IMR-90 (cell line): ENCODE results near the gene GNAZ. TPM values are rescaled to one million over a fixed set of nuclear protein-coding genes. Genes with fewer than 3 reads are reported as not detected.

Experiments used
- ATAC-seq: fragments of 200-7000 bp; cut with Tn5 transposase; 2 replicates; pipeline ENCODE4 v1.9.1; 2020; ENCODE audit warnings: low read depth, mild to moderate bottlenecking, moderate library complexity
- BruUV-seq: library from RNA; stranded (reverse); fragments of 400-500 nt; replicated peaks from 2 replicates; lab custom pipeline; 2021; lab: Mats Ljungman, UMichigan
- CTCF ChIA-PET: fragments of 300-600 bp; formaldehyde crosslinking; extraction: SDS; loops from one replicate; lab custom pipeline; 2021; ENCODE audit warnings: antibody characterized with exemption; lab: Yijun Ruan, JAX
- POLR2A ChIA-PET: fragments of 300-600 bp; sonication (Branson Sonifier 250); formaldehyde crosslinking; loops from one replicate; lab custom pipeline; 2022; ENCODE audit warnings: antibody characterized with exemption; ENCODE audit not compliant: unreplicated experiment; lab: Charles Lee
- DNase-seq: peaks from one replicate; pipeline ENCODE4 v3.0.0; 2013
- H2AFZ ChIP-seq: replicated peaks from 2 replicates; pipeline ENCODE3; 2013; ENCODE audit warnings: low read length, mild to moderate bottlenecking; ENCODE audit not compliant: poor library complexity
- H2AK5ac ChIP-seq: 2 replicates; pipeline ENCODE4 v1.6.1; 2013; ENCODE audit warnings: low read depth, low read length, inconsistent platforms
- H2AK9ac ChIP-seq: replicated peaks from 2 replicates; pipeline ENCODE3; 2013; ENCODE audit warnings: mild to moderate bottlenecking, low read depth, low read length, moderate library complexity; ENCODE audit not compliant: poor library complexity
- H2BK120ac ChIP-seq: 2 replicates; pipeline ENCODE4 v1.6.1; 2013; ENCODE audit warnings: low read depth, low read length, inconsistent platforms
- H2BK15ac ChIP-seq: 3 replicates; pipeline ENCODE4 v1.6.1; 2013; ENCODE audit warnings: low read depth, low read length, inconsistent platforms
- H2BK20ac ChIP-seq: 2 replicates; pipeline ENCODE4 v1.6.1; 2013; ENCODE audit warnings: low read depth, mild to moderate bottlenecking, inconsistent platforms, low read length, moderate library complexity
- H2BK5ac ChIP-seq: 2 replicates; pipeline ENCODE4 v1.6.1; 2013; ENCODE audit warnings: mild to moderate bottlenecking, low read depth, low read length, inconsistent platforms; ENCODE audit not compliant: poor library complexity, severe bottlenecking
- H3K14ac ChIP-seq: replicated peaks from 2 replicates; pipeline ENCODE4 v1.6.1; 2013; ENCODE audit warnings: low read depth, low read length, inconsistent platforms
- H3K18ac ChIP-seq: 2 replicates; pipeline ENCODE4 v1.6.1; 2013; ENCODE audit warnings: low read depth, low read length, control low read depth
- H3K23ac ChIP-seq: 2 replicates; pipeline ENCODE4 v1.6.1; 2013; ENCODE audit warnings: low read depth, low read length, inconsistent platforms
- H3K27ac ChIP-seq: 2 replicates; pipeline ENCODE4 v1.5.1; 2013; ENCODE audit warnings: mild to moderate bottlenecking, control low read depth, low read length; ENCODE audit not compliant: insufficient read depth
- H3K27me3 ChIP-seq: 2 replicates; pipeline ENCODE4 v1.6.1; 2013; ENCODE audit warnings: low read length; ENCODE audit not compliant: control insufficient read depth, insufficient read depth
- H3K36me3 ChIP-seq: 2 replicates; pipeline ENCODE4 v1.6.1; 2013; ENCODE audit warnings: low read length, mixed read lengths; ENCODE audit not compliant: control insufficient read depth, insufficient read depth
- H3K4ac ChIP-seq: 2 replicates; pipeline ENCODE4 v1.6.1; 2013; ENCODE audit warnings: low read depth, low read length, inconsistent platforms
- H3K4me1 ChIP-seq: 2 replicates; pipeline ENCODE4 v1.6.1; 2013; ENCODE audit warnings: low read length, mixed read lengths; ENCODE audit not compliant: control insufficient read depth, insufficient read depth
- H3K4me2 ChIP-seq: 2 replicates; pipeline ENCODE4 v1.6.1; 2013; ENCODE audit warnings: low read depth, mild to moderate bottlenecking, control low read depth, low read length, moderate library complexity
- H3K4me3 ChIP-seq: 2 replicates; pipeline ENCODE4 v1.5.1; 2013; ENCODE audit warnings: low read depth, mild to moderate bottlenecking, control low read depth, low read length, moderate library complexity; ENCODE audit not compliant: insufficient read depth
- H3K56ac ChIP-seq: 2 replicates; pipeline ENCODE4 v1.6.1; 2013; ENCODE audit warnings: low read length, inconsistent platforms; ENCODE audit not compliant: insufficient read depth; ENCODE audit errors: extremely low read depth
- H3K79me1 ChIP-seq, 2 experiments: 2 replicates each; pipeline ENCODE4 v1.6.1; 2013; ENCODE audit warnings: low read length in 2 of 2, inconsistent platforms in 1 of 2, low read depth in 1 of 2
- H3K9ac ChIP-seq: 2 replicates; pipeline ENCODE4 v1.6.1; 2013; ENCODE audit warnings: low read depth, low read length, control low read depth
- H3K9me1 ChIP-seq: 2 replicates; pipeline ENCODE4 v1.6.1; 2013; ENCODE audit warnings: low read length, inconsistent platforms; ENCODE audit not compliant: insufficient read depth
- H3K9me3 ChIP-seq: 2 replicates; pipeline ENCODE4 v1.6.1; 2013; ENCODE audit warnings: low read length; ENCODE audit not compliant: control insufficient read depth, insufficient read depth
- H4K20me1 ChIP-seq: 2 replicates; pipeline ENCODE4 v1.6.1; 2013; ENCODE audit warnings: low read length, inconsistent platforms; ENCODE audit not compliant: insufficient read depth
- H4K5ac ChIP-seq: 2 replicates; pipeline ENCODE4 v1.6.1; 2013; ENCODE audit warnings: mild to moderate bottlenecking, low read depth, low read length, control low read depth
- H4K8ac ChIP-seq, 2 experiments: 2 replicates each; pipeline ENCODE4 v1.6.1; 2013; ENCODE audit warnings: low read depth in 2 of 2, low read length in 2 of 2, control low read depth in 1 of 2, inconsistent platforms in 1 of 2
- H4K91ac ChIP-seq: 2 replicates; pipeline ENCODE4 v1.6.1; 2013; ENCODE audit warnings: low read depth, low read length, inconsistent platforms; ENCODE audit not compliant: insufficient read depth
- BHLHE40 ChIP-seq: fragments of 150-350 bp; IDR thresholded peaks from 2 replicates; pipeline ENCODE4 v1.6.1; 2016; ENCODE audit warnings: mild to moderate bottlenecking, low read depth, low read length
- CEBPB ChIP-seq: IDR thresholded peaks from 2 replicates; pipeline ENCODE4 v1.6.1; 2012; ENCODE audit warnings: low read depth, low read length, improper control_type of control experiment
- CHD1 ChIP-seq: IDR thresholded peaks from 2 replicates; pipeline ENCODE4 v1.6.1; 2012; ENCODE audit warnings: low read depth, low read length, improper control_type of control experiment
- CTCF ChIP-seq: conservative IDR thresholded peaks from 2 replicates; pipeline ENCODE4 v1.5.1; 2012; ENCODE audit warnings: mild to moderate bottlenecking, low read depth, low read length, improper control_type of control experiment
- ELK1 ChIP-seq: fragments of 150-350 bp; IDR thresholded peaks from 2 replicates; pipeline ENCODE4 v1.6.1; 2016; ENCODE audit warnings: low read depth, mild to moderate bottlenecking, low read length, moderate library complexity, borderline replicate concordance
- FOS ChIP-seq: fragments of 150-350 bp; IDR thresholded peaks from 2 replicates; pipeline ENCODE4 v1.6.1; 2016; ENCODE audit warnings: low read depth, low read length
- MAZ ChIP-seq: IDR thresholded peaks from 2 replicates; pipeline ENCODE4 v1.6.1; 2012; ENCODE audit warnings: low read depth, mild to moderate bottlenecking, low read length, improper control_type of control experiment, moderate library complexity, borderline replicate concordance
- MXI1 ChIP-seq: IDR thresholded peaks from 2 replicates; pipeline ENCODE4 v1.6.1; 2012; ENCODE audit warnings: low read depth, mild to moderate bottlenecking, low read length, moderate library complexity, borderline replicate concordance
- NFE2L2 ChIP-seq: fragments of 150-350 bp; IDR thresholded peaks from 2 replicates; pipeline ENCODE4 v1.6.1; 2016; ENCODE audit warnings: low read depth, mild to moderate bottlenecking, low read length
- POLR2A ChIP-seq: IDR thresholded peaks from 2 replicates; pipeline ENCODE4 v1.6.1; 2012; ENCODE audit warnings: mild to moderate bottlenecking, low read depth, low read length
- RAD21 ChIP-seq: IDR thresholded peaks from 2 replicates; pipeline ENCODE4 v1.6.1; 2012; ENCODE audit warnings: low read length, improper control_type of control experiment
- RCOR1 ChIP-seq: IDR thresholded peaks from 2 replicates; pipeline ENCODE4 v1.6.1; 2012; ENCODE audit warnings: mild to moderate bottlenecking, low read length, improper control_type of control experiment; ENCODE audit not compliant: insufficient replicate concordance
- RFX5 ChIP-seq: IDR thresholded peaks from 2 replicates; pipeline ENCODE4 v1.8.0; 2012; ENCODE audit warnings: low read depth, mild to moderate bottlenecking, low read length, moderate library complexity
- SMC3 ChIP-seq: fragments of 150-350 bp; IDR thresholded peaks from 2 replicates; pipeline ENCODE4 v1.6.1; 2016; ENCODE audit warnings: low read depth, mild to moderate bottlenecking, antibody characterized with exemption, low read length, moderate library complexity
- USF2 ChIP-seq: fragments of 150-350 bp; IDR thresholded peaks from 2 replicates; pipeline ENCODE4 v1.6.1; 2017; ENCODE audit warnings: mild to moderate bottlenecking, antibody characterized with exemption, low read length, low read depth
- WGBS, 2 experiments: methylation state at CpG; one replicate each; pipeline versions ENCODE4 v1.1.5 to v1.1.7; 2013; ENCODE audit warnings: missing lambda C conversion rate in 2 of 2; ENCODE audit not compliant: insufficient read length in 1 of 2; ENCODE audit errors: extremely low coverage in 2 of 2; 5-methylcytosine and 5-hydroxymethylcytosine counted together
- dilution Hi-C: fragments of 300-500 bp; cut with HindIII; formaldehyde crosslinking; loops from one replicate; pipeline ENCODE4 v1.14.3; 2018; ENCODE audit warnings: low sequenced_read_pairs; ENCODE audit not compliant: unreplicated experiment
- in situ Hi-C: fragments of 300-500 bp; cut with MboI; formaldehyde crosslinking; loops from 3 replicates; pipeline ENCODE4 v1.14.3; 2019; ENCODE audit warnings: low sequenced_read_pairs, inconsistent platforms, mixed read lengths
- intact Hi-C: fragments of 100-400 bp; cut with micrococcal nuclease; formaldehyde crosslinking; loops from 2 replicates; pipeline ENCODE4 v1.10.0; 2022
- polyA plus RNA-seq, 3 experiments: library from polyadenylated mRNA; depleted of rRNA; stranded (reverse); fragments of >200 nt; gene quantifications; 2 replicates each; pipeline ENCODE4 v1.2.3, GENCODE V29; 2012; ENCODE audit warnings: low replicate concordance in 1 of 3
- total RNA-seq: library from RNA; depleted of rRNA; stranded (reverse); fragments of >200 nt; gene quantifications from 2 replicates; pipeline ENCODE4 v1.2.3, GENCODE V29; 2012

The GNAZ gene
- total and polyA plus RNA-seq, 2 of the 4 experiments (the other 2 are of a cell fraction): 1.5 to 2.5 TPM

- Histone ChIP-seq H3K4me3 (no peak overlapping the region), H2BK5ac (no peak overlapping the region), H3K27ac (no peak overlapping the region), H2BK15ac (no peak overlapping the region), H3K18ac (no peak overlapping the region), H3K9me1 (no peaks in the 10 kb centered on the region), H3K36me3 (no peaks in the 10 kb centered on the region), H4K5ac (no peak overlapping the region), H2AFZ (no peak overlapping the region), H2BK20ac (no peak overlapping the region), H3K27me3 (no peaks in the 10 kb centered on the region; the same call in 1 of the 2 replicates), H3K79me1 (no peaks in the 10 kb centered on the region), H4K91ac (no peak overlapping the region), H3K9me3 (no peaks in the 10 kb centered on the region), H3K4ac (no peak overlapping the region), H3K23ac (no peak overlapping the region), H3K9ac (no peak overlapping the region), H3K56ac (no peak overlapping the region), H3K4me2 (no peak overlapping the region), H2AK9ac (no peak overlapping the region), H2AK5ac (no peak overlapping the region), H4K20me1 (no peaks in the 10 kb centered on the region), H3K4me1 (no peaks in the 10 kb centered on the region), H4K8ac (no peak overlapping the region), H2BK120ac (no peak overlapping the region), H3K14ac (no peak overlapping the region)
- no CpG with 5 or more reads among the region's 10 CpGs for WGBS, 2 experiments
- no peak for DNase-seq
- intact Hi-C loops: no loop called here
- CTCF ChIA-PET: no interaction called here
- in situ Hi-C loops: no loop called here
- BruUV-seq: no TSS peak
- dilution Hi-C loops: no loop called here
- no peak for ATAC-seq
- POLR2A ChIA-PET: no interaction called here
- TF ChIP-seq RCOR1 (no peak), ELK1 (no peak), MAZ (no peak), CTCF (no peak), NFE2L2 (no peak), RFX5 (no peak), MXI1 (no peak), BHLHE40 (no peak), RAD21 (no peak), CHD1 (no peak), POLR2A (no peak), SMC3 (no peak), FOS (no peak), CEBPB (no peak), USF2 (no peak)
These were observed 31.8 kb downstream of the GNAZ start for GRCh38 chr22:23102002-23102655.
